GM19238 (cell line): ENCODE results near the gene ZKSCAN3.
"Not testable (repeated sequence)": the region's sequence is repeated elsewhere in the genome, so short reads cannot be mapped to it uniquely, and the experiment has no call there.

Source experiments
- DNase-seq: peaks from one replicate; pipeline ENCODE4 v3.0.0; 2011; ENCODE audit warnings: low spot score; ENCODE audit not compliant: insufficient read length

ZKSCAN3 gene

DNA sequence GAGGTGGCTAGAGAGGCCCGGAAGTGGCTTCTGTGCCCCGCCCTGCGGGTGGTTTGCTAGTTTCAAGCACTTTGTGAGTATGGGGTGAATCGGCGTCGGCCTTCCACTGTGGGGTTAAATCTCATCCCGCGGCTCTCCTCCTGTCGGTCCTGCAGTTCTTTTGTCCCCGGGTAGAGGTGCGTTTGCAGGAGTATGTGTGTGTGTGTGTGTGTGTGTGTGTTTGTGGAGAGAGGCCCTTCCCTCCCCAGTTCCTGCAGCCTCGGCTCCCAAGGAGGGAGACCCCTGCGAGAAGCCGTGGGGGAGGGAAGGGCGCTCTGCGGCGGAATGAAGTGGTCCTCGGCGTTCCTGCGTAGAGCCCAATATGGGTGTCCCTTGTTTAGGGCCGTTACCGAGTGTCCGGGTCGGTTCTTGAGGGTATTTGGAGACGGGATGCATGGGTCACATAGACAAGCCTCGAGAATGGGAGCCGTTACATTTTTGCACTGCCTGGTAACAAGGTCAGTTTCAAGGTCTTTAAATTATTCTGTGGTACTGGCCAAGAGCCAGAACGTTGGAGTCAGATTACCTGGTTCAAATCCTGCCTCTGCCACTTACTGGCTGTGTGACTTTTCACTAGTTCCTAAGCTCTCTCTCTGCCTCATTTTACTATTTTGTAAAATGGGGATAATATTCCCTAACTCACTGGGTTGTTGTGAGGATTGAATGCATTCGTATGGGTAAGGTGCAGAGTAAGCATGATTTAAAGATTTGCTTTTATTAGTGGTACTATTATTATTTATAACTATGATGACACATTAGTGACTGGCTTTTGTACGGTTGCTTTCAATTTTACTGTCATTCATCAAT, at the start of gene ZKSCAN3:
Gene ZKSCAN3, plus strand, starts transcription at position 56 of the 846 bp plus-strand sequence. CDS start 9,640 bp downstream, outside the sequence.
- peak; percentile 76 for DNase-seq

- DNase-seq: peak; percentile 6
These were observed 46.2 kb upstream of the ZKSCAN3 start for GRCh38 chr6:28303570-28303969.

- DNase-seq: not testable (repeated sequence)
These were observed 43.4 kb upstream of the ZKSCAN3 start for GRCh38 chr6:28306363-28306762.

DNA sequence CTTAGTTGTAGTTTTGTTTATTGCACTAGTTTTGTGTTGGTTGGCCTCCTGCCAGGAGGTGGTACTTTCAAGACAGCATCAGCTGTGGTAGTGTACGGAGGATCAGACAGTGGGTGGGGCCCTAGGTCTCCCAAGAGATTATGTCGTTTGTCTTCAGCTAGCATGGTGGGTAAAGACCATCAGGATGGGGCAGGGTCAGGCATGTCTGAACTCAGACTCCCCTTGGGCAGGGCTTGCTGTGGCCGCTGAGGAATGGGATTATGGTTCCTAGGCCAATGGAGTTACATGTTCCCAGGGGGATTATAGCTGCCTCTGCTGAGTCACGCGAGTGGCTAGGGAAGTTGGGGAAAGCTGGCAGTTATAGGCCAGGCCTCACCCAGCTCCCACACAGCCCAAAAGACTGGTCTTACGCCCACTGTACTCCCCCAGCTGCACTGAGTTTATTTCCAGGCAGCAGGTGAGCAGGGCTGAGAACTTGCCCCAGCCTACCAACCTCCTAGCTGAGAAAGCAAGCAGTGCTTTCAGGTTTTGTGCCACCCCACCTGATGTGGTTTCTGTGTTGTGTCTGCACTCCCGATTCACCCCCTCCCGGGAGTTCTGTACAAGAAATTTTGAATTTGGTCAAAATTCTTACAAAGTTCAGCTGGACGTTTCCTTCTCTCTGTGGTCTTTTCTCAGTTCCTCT, 38.5 kb upstream of the ZKSCAN3 start:
- no peak for DNase-seq

DNA sequence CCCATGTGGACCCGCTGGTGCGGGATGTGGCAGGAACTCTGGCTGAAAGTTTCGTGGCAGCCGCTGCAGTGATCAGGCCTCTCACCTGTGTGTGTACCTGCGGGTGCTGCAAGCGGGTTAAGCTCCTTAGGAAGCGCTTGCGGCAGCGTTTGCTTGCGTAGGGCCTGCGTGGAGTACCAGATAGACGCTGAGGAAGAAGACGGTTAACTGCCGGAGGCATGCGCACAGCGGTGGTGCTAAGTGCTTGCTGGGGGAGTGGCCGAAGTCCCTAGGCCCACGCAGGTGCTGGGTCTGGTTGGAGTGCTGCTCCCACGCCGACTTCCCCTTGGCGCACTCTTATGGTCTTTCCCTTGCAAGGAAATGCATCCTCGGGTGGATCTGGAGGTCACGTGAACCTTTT, 36.8 kb upstream of the ZKSCAN3 start:
- no peak for DNase-seq

DNA sequence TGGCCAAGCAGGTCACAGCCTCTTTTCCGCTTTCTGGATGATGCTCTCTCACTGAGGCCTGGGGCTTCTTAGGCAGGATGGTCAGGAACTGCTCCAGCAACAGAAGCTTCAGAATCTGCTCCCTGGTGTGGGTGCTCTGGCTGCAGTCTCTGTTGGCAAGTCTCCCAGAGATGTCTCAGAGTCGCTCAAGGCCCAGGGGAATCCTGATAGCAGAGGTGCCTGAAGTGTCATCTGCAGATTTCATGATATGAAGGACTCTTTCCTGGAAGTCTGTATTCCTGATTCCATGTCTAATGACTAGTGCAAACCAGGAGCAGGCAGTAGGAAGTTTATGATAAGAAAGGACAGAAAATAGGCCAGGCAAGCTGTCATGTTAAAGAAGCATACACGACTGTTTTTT, 34.1 kb upstream of the ZKSCAN3 start:
- no peak for DNase-seq

DNA sequence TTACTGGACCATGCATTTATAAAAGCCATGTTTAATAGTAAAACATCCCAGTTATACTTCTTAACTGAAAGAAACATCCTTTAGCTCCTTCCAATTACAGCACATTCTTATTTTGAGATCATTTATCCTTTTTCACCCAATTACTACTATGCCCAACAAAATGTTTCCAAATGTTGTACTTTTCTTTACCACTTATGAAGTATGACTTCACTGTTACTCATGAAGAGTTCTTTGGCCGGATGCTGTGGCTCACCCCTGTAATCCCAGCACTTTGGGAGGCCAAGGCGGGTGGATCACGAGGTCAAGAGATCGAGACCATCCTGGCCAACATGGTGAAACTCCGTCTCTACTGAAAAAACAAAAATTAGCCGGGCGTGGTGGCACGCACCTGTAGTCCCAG, 31.9 kb upstream of the ZKSCAN3 start:
- not testable (repeated sequence) for DNase-seq

- no peak for DNase-seq
These were observed 27.1 kb upstream of the ZKSCAN3 start for GRCh38 chr6:28322661-28323060.

- DNase-seq: no peak
These were observed 25.8 kb upstream of the ZKSCAN3 start for GRCh38 chr6:28323813-28324424.

DNA sequence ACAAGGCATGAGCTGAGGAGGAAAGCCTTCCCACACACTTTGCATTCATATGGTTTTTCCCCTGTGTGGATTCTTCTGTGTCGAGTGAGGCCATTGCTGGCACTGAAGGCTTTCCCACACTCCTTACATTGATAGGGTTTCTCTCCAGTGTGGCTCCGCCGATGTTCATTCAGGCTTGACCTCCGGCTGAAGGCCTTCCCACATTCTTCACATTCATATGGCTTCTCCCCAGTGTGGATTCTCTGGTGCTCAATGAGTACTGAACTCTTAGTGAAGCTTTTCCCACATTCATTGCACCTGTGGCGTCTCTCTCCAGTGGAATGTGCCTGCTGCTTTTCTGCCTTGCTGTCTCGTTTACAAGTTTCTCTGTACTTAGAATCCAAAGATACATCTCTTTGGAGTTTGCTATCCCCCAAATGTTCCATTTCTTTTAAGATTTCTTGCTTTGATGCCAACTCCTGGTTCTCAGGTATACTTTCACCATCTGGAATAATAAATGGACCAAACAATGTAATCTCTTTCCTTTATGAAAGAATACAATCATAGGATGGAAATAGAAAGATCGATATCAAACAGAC, 23.3 kb upstream of the ZKSCAN3 start:
- DNase-seq: no peak

DNA sequence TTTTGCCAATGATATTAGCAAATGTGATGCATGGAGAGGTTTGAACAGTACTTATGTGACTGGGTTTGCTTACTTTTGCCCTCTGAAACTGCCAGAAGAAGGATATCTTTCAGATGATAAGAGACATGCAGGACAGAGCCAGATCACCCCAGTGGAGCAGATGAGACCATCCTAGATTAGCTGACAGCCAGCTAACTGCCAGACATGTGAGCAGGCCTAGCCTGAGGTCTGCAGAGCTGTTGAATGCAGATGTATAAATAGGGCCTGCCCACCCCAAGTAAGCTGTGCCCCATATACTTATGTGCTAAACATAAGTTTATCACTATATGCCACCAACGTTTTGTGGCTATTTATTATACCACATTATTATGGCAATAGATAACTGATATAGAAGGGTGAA, 19.7 kb upstream of the ZKSCAN3 start:
- no peak for DNase-seq

GRCh38 chr6:28333047-28333446, 16.7 kb upstream of the ZKSCAN3 start:
- no peak for DNase-seq

GRCh38 chr6:28333599-28334018, 16.1 kb upstream of the ZKSCAN3 start:
- DNase-seq: no peak

- no peak for DNase-seq
These were observed 15.3 kb upstream of the ZKSCAN3 start for GRCh38 chr6:28334286-28335039.

DNA sequence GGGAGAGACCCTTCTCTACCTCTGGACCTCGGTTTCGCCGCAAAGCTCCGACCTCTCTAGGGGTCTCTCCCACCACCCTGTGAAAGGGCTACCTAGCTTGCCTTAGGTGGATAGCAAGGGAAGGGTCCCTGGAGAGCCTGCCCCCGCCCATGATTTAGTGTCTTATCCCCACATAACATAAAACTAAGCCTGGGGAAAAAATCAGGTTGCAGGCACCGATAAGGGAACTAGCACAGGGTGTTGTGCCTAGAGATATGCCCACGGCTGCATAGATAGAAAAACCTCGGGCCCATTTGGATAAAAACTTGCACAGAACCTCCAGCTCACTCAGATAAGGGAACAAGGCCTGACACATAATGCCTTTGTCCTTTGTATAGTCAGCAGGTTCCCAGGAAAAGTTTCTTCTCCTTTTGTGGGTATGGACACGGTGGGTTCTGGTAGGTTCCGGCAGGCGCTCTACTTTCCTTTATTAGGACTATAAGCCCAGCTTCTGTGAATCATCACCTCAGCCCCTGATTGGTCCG, 14.6 kb upstream of the ZKSCAN3 start:
- no peak for DNase-seq

DNA sequence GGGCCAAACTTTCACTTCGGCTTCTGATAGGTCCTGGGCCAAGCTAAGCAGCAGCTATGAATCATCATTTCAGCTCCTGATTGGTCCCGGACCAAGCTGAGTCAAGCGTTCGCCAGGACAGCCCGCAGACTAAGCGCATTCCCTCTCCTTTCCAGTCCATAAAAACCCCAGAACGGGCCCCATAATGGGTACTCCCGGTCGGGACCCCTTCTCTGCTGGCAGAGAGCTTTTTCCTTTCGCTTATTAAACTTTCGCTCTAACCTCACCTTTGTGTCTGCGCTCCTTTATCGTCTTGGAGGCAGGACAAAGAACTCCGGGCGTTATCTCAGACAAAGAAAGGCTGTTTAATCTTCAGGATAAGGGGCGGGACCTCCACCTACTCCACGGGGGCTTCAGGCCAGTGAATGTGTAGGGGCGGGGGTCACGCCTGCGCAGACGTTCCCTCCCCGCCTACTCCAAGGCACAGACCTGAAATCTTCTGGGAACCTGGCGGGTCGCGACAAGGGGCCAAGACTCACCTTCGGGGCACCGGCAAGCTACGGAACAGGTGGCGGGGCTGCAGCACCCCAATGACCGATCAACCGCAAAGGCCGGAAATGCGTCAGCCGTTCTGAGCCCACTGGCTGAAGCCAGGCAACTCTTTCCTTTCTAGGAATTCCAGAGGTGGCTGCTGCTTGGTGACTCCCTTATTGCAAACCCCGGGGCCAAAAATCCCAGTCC, 14.0 kb upstream of the ZKSCAN3 start, which contains the start of gene ZSCAN31:
Gene ZSCAN31, minus strand, starts transcription at position 585 of the 720 bp plus-strand sequence. CDS start 6,465 bp downstream, outside the sequence.
- peak; percentile 69 for DNase-seq

DNA sequence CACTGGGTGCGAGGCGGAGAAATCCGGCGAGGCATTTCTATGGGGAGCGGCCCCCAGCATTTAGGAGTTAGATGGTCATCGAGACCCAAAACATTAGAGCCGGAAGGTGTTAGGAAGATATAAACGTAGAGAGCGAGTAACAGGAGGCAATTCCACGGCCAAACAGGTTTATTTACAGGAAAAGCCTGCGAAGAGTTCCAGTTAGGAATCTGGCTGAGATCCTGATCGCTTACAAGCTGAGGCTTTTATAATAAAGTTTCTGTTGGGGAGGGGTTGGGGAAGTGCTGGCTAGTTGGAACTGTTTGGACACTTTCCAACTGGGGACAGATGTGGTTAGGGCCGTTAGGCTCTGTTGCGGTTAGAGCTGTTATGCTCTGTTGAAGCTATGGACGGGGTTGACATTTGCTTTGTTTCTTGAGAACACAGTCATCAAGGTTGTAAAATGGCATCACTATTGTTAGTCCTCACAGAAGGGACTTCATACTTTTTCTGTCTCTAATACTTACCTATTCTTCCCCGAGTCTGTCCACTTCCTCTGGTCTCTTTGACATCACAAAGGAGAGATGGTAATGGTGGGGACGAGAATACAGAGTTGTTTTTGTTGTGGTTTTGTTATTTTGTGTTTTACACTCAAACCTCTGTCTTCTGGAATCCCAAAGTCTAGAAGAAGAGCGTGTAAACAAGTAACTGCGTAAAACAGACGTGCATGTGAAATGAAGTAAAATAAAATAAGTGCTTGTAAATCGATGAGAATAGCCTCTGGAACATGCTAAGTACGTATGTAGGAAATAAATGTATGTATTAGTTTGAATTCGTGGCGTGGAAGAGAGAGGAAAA, 13.2 kb upstream of the ZKSCAN3 start:
- no peak for DNase-seq

DNA sequence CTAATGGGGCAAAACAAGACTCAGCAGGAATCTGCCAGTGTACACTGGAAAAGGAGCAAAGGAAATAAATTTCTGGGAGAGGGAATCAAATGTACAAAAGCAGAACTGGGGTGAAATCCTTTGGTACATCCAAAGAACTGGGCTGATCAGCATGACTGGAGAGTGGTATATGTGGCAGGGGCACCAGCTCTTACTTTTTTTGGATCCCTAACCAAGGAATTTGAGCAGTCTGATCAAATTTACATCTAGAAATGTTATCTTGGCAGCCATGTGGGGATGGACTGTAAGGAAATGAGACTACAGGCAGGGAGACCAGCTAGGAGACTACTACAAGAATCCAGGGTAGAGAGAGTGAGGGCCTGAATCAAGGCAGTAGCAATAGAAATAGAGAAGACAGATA, 12.6 kb upstream of the ZKSCAN3 start:
- no peak for DNase-seq
